Measurements from ENCODE around the gene WDR74. TPM values are rescaled to one million over a fixed set of nuclear protein-coding genes. Genes with fewer than 3 reads are reported as not detected.

The WDR74 gene
- total RNA-seq, 1 experiment from 2014 or later: 222 TPM

DNA sequence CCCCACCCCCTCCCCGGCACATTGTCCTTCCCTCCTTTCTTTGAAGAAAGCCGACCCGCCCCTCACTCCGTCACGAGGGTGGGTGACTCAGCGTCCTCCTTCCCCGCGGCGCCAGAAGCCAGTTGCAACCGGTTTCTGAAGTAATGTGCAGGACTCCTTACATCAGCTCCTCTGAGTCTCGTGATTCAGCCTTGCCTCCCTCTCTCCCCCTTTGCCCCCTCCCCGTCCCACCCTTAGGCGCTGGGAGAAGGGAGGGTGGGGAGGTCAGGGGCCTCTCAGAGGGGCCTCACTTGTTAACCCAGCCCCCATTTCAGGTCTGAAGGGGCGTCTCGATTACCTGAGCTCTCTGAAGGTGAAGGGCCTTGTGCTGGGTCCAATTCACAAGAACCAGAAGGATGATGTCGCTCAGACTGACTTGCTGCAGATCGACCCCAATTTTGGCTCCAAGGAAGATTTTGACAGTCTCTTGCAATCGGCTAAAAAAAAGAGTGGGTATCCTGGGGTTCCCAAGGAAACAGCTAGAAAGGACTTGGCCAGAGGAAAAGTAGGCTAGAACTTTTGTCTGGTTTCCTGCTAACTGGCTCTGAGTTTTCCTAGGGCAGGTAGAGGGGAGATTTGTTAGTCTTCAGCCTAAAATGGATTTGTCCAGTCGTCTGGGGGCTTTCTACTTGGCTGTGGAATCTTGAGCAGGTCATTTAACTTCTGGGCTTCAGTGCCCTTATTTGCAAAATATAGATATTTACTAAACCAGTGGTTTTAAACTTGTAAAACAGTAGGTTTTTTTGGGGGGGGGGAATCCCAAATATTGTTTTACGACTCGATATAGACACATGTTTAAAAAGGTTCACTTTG lies 42.4 kb upstream of the WDR74 start:
- Histone ChIP-seq H3K36me3 (ENCODE audit: low read depth, low read length) (peaks cover 59% of the 10 kb centered on the region), H2AFZ (ENCODE audit: low read length) (no peak overlapping the region), H3K4me2 (ENCODE audit: low read length) (peak overlapping the region; percentile 95), H3K79me2 (ENCODE audit: low read length) (peaks cover 81% of the 10 kb centered on the region), H3K4me1 (ENCODE audit: insufficient read depth, low read length) (peaks cover 38% of the 10 kb centered on the region), H4K20me1 (ENCODE audit: low read length) (peaks cover 55% of the 10 kb centered on the region), H3F3A (ENCODE audit: low read length, unreplicated experiment) (peaks cover 14% of the 10 kb centered on the region), H3K27me3 (ENCODE audit: low read length) (no peaks in the 10 kb centered on the region), H3K9me2 (replicated peaks; ENCODE audit: low read length) (no peaks in the 10 kb centered on the region), H3K9me3 (ENCODE audit: low read length) (no peaks in the 10 kb centered on the region), H3K9ac (ENCODE audit: low read length) (peak overlapping the region; percentile 99), H3K27ac (ENCODE audit: low read length) (peak overlapping the region; percentile 93), H3K4me3 (ENCODE audit: low read length) (peak overlapping the region; percentile 85)
- intact Hi-C loops (cut with micrococcal nuclease): loop anchor here (1.0 to 5.0 kb wide), 4 partner anchors 25 to 155 kb away; partner anchors contain the start of genes HNRNPUL2, STX5, TEX54 and TTC9C
- POLR2A ChIA-PET (ENCODE audit: unreplicated experiment): interaction anchor here (0.5 to 1.8 kb wide), 7 partner anchors 8 to 335 kb away, joined by 3 to 22 read pairs (median 5); partner anchors contain the start of genes AHNAK and CSKMT
- ATAC-seq: peak; percentile 39
- DNase-seq: peak; percentile 98
- CTCF ChIA-PET: interaction anchor here (0.6 to 1.7 kb wide), 5 partner anchors 26 to 1292 kb away, joined by 3 to 8 read pairs (median 4); partner anchors contain the start of genes TMEM179B and TUT1
- no peak for TF ChIP-seq EZH2phosphoT487 (IDR thresholded peaks at IDR 0.05; ENCODE audit: borderline replicate concordance, low read length)
- TF ChIP-seq, protein P1, sequence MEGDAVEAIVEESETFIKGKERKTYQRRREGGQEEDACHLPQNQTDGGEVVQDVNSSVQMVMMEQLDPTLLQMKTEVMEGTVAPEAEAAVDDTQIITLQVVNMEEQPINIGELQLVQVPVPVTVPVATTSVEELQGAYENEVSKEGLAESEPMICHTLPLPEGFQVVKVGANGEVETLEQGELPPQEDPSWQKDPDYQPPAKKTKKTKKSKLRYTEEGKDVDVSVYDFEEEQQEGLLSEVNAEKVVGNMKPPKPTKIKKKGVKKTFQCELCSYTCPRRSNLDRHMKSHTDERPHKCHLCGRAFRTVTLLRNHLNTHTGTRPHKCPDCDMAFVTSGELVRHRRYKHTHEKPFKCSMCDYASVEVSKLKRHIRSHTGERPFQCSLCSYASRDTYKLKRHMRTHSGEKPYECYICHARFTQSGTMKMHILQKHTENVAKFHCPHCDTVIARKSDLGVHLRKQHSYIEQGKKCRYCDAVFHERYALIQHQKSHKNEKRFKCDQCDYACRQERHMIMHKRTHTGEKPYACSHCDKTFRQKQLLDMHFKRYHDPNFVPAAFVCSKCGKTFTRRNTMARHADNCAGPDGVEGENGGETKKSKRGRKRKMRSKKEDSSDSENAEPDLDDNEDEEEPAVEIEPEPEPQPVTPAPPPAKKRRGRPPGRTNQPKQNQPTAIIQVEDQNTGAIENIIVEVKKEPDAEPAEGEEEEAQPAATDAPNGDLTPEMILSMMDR (conservative IDR thresholded peaks at IDR 0.05; ENCODE audit: low read depth, low read length): peak; percentile 2; the same call in 1 of the 2 replicates
- BruUV-seq (replicated peaks): no TSS peak

DNA sequence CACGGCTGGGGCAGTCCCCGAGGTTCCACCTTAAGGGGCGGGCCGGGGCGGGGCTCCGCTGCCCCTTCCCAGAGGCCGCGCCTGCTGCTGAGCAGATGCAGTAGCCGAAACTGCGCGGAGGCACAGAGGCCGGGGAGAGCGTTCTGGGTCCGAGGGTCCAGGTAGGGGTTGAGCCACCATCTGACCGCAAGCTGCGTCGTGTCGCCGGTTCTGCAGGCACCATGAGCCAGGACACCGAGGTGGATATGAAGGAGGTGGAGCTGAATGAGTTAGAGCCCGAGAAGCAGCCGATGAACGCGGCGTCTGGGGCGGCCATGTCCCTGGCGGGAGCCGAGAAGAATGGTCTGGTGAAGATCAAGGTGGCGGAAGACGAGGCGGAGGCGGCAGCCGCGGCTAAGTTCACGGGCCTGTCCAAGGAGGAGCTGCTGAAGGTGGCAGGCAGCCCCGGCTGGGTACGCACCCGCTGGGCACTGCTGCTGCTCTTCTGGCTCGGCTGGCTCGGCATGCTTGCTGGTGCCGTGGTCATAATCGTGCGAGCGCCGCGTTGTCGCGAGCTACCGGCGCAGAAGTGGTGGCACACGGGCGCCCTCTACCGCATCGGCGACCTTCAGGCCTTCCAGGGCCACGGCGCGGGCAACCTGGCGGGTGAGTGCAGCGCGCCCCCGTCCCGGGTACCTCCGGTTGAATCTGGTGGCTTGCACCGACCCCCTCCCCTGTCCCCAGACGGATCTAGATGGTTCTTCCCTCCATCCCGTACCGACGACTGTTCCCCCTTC lies 41.6 kb upstream of the WDR74 start, which contains the start of gene SLC3A2:
TSS of gene SLC3A2 (plus strand) at position 94 of the 776 bp plus-strand sequence. CDS start at position 222, 128 bp downstream.
- Histone ChIP-seq H3K4me2 (ENCODE audit: low read length) (peak within 1 kb of the TSS; percentile 95), H3K27me3 (ENCODE audit: low read length) (no peaks in the 10 kb centered on the region), H3K4me1 (ENCODE audit: insufficient read depth, low read length) (peaks cover 38% of the 10 kb centered on the region), H4K20me1 (ENCODE audit: low read length) (peaks cover 49% of the 10 kb centered on the region), H3K79me2 (ENCODE audit: low read length) (peaks cover 81% of the 10 kb centered on the region), H3F3A (ENCODE audit: low read length, unreplicated experiment) (peaks cover 12% of the 10 kb centered on the region), H3K27ac (ENCODE audit: low read length) (peak within 1 kb of the TSS; percentile 93), H3K9me3 (ENCODE audit: low read length) (no peaks in the 10 kb centered on the region), H3K9ac (ENCODE audit: low read length) (peak within 1 kb of the TSS; percentile 99), H2AFZ (ENCODE audit: low read length) (peak within 1 kb of the TSS; percentile 34), H3K36me3 (ENCODE audit: low read depth, low read length) (peaks cover 54% of the 10 kb centered on the region), H3K9me2 (replicated peaks; ENCODE audit: low read length) (no peaks in the 10 kb centered on the region), H3K4me3 (ENCODE audit: low read length) (peak within 1 kb of the TSS; percentile 85)
- TSS peak; percentile 83 for BruUV-seq (replicated peaks)
- TF ChIP-seq, protein P1 (conservative IDR thresholded peaks at IDR 0.05; ENCODE audit: low read depth, low read length): peak; percentile 81
- TF ChIP-seq EZH2 (IDR thresholded peaks at IDR 0.05; ENCODE audit: low read length, unreplicated experiment): no peak
- intact Hi-C loops (cut with micrococcal nuclease): loop anchor here (1.0 to 5.0 kb wide), 5 partner anchors 24 to 154 kb away; partner anchors contain the start of genes HNRNPUL2, STX5, TEX54 and TTC9C
- POLR2A ChIA-PET (ENCODE audit: unreplicated experiment): interaction anchor here (0.6 to 1.8 kb wide), 7 partner anchors 9 to 334 kb away, joined by 3 to 22 read pairs (median 6); partner anchors contain the start of genes AHNAK and CSKMT
- DNase-seq: peak; percentile 93
- ATAC-seq: peak; percentile 82
- CTCF ChIA-PET: interaction anchor here (0.5 to 1.7 kb wide), 8 partner anchors 19 to 1291 kb away, joined by 3 to 8 read pairs (median 4); partner anchors contain the start of genes GANAB, TMEM179B and TUT1

Measured in PC-3 (cell line).